HepG2 (cell line): ENCODE measurements around the gene HIVEP2. TPM values are rescaled to one million over a fixed set of nuclear protein-coding genes. Genes with fewer than 3 reads are reported as not detected.

Experiments
- KDM5B ChIP-seq: sonication (generic); formaldehyde crosslinking; IDR thresholded peaks from 2 replicates; pipeline ENCODE4 v1.4.0; 2020; ENCODE audit warnings: missing genetic modification reagents, mild to moderate bottlenecking, borderline replicate concordance
- MTA1 ChIP-seq: sonication (generic); formaldehyde crosslinking; IDR thresholded peaks from 2 replicates; pipeline ENCODE4 v1.4.0; 2020; ENCODE audit warnings: missing genetic modification reagents, mild to moderate bottlenecking, borderline replicate concordance
- REL ChIP-seq: sonication (generic); formaldehyde crosslinking; conservative IDR thresholded peaks from 2 replicates; pipeline ENCODE4 v1.8.0; 2022; ENCODE audit warnings: mild to moderate bottlenecking, missing genetic modification reagents, moderate library complexity
- SOX13 ChIP-seq, 3 experiments: fragments of 450-650 bp in 1 of 3; sonication (generic) in 1 of 3; formaldehyde crosslinking in 1 of 3; IDR thresholded peaks in 2 of 3; conservative IDR thresholded peaks in 1 of 3; 2 replicates each; pipeline versions ENCODE4 v1.5.0 to v1.6.1; 2016 to 2020; ENCODE audit warnings: antibody characterized with exemption in 1 of 3, mild to moderate bottlenecking in 1 of 3, missing compliant biosample characterization in 1 of 3, missing genetic modification reagents in 1 of 3, moderate library complexity in 1 of 3
- ZNF274 ChIP-seq: sonication (generic); formaldehyde crosslinking; IDR thresholded peaks from 2 replicates; pipeline ENCODE4 v1.5.1; 2020; ENCODE audit warnings: mild to moderate bottlenecking, missing genetic modification reagents
- ZNF33B ChIP-seq: sonication (generic); formaldehyde crosslinking; IDR thresholded peaks from 2 replicates; pipeline ENCODE4 v1.5.1; 2020; ENCODE audit warnings: mild to moderate bottlenecking, missing genetic modification reagents
- ZNF652 ChIP-seq: IDR thresholded peaks from 2 replicates; pipeline ENCODE4 v1.6.1; 2016; ENCODE audit warnings: low read depth, borderline replicate concordance
- polyA plus RNA-seq, 8 experiments: library from polyadenylated mRNA; depleted of rRNA in 3 of 8; stranded (reverse) in 7 of 8; unstranded in 1 of 8; fragments of >200 nt; fragmentation: Illumina TruSeq in 4 of 8; extraction: Trizol in 4 of 8; gene quantifications; 2 replicates each; pipeline versions ENCODE4 v1.2.1 to v1.2.3, GENCODE V29; 2011 to 2016; ENCODE audit warnings: low read depth in 4 of 8, missing spikeins in 1 of 8, mixed read lengths in 1 of 8; ENCODE audit not compliant: insufficient read depth in 1 of 8
- total RNA-seq, 5 experiments: library from RNA; depleted of rRNA; stranded (reverse); fragments of >200 nt; fragmentation: Illumina TruSeq; extraction: Trizol; gene quantifications; 2 replicates each; pipeline ENCODE4 v1.2.3, GENCODE V29; 2016; ENCODE audit warnings: low read depth in 1 of 5
- TF ChIP-seq, protein P1 (sequence below): sonication (generic); formaldehyde crosslinking; IDR thresholded peaks from 2 replicates; pipeline ENCODE4 v1.4.0; 2020; ENCODE audit warnings: missing genetic modification reagents
- TF ChIP-seq, protein P2 (sequence below): IDR thresholded peaks from 2 replicates; pipeline ENCODE4 v1.6.1; 2012; ENCODE audit warnings: inconsistent platforms
- TF ChIP-seq, protein P3 (sequence below): sonication (generic); formaldehyde crosslinking; IDR thresholded peaks from 2 replicates; pipeline ENCODE4 v1.4.0; 2020; ENCODE audit warnings: missing genetic modification reagents
- TF ChIP-seq, protein P4 (sequence below): sonication (generic); formaldehyde crosslinking; IDR thresholded peaks from 2 replicates; pipeline ENCODE4 v1.4.0; 2020; ENCODE audit warnings: missing genetic modification reagents, borderline replicate concordance
- TF ChIP-seq, protein P5 (sequence below): sonication (generic); formaldehyde crosslinking; IDR thresholded peaks from 2 replicates; pipeline ENCODE4 v1.5.1; 2020; ENCODE audit warnings: mild to moderate bottlenecking, moderate library complexity, missing genetic modification reagents

The HIVEP2 gene
- total and polyA plus RNA-seq, 2 of the 13 experiments (the other 11 are each of a cell fraction or from before 2014, with no cell fraction given), result 3.4 to 12.9 TPM

DNA sequence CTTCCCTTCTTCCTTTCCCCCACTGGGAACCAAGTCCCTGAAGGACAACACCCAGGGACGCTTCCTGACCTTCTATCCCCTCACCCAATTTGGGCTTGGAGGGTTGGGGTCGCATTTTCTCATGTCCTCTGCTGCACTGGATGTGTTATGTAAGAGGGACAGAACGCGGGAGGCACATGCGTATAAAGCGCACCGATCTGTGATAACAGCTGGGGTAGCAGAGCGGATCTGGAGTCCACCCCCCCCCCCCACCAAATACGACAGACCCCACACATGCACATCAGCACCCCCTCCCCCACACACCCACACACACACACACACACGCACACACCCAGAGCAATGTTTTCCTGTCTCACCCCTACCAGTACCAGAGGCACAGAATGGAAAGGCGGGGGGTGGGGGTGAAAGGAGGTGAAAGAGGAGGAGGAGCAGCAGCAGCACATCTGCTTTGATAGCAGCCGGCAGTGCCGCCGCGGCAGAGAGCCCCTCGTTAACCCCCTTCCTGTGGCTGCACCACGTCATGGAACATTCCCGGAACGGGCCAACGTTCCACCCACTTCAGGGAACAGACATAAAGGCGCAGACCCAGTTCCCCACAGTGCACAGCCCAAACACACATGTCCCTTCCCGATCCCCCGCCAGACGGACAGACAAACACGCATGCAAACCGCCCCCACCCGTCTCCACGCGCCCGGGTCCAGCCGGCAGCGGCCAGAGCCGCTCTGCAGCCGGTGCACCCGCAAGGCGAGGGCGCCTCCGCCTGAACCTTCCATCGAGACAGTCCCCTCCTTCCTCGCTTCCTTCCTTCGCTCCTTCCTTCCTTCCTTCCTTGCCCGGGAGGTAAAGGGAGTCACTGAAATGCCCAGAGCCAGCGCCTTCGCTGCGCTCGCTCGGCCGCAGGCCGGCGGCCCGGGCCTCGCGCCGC lies 590 bp downstream of the HIVEP2 start (continued):
- peak; percentile 75; the same call in 1 of the 2 replicates for TF ChIP-seq MTA1 (CRISPR knock-in tag)
- no peak for TF ChIP-seq SOX13 (IDR thresholded peaks at IDR 0.05)
- TF ChIP-seq SOX13 (CRISPR knock-in tag; conservative IDR thresholded peaks at IDR 0.05 in 1 of 2, IDR thresholded peaks at IDR 0.05 in 1 of 2), result peak; percentile 42 to 97; a peak in 2 of 4 replicates
- TF ChIP-seq, protein P1, sequence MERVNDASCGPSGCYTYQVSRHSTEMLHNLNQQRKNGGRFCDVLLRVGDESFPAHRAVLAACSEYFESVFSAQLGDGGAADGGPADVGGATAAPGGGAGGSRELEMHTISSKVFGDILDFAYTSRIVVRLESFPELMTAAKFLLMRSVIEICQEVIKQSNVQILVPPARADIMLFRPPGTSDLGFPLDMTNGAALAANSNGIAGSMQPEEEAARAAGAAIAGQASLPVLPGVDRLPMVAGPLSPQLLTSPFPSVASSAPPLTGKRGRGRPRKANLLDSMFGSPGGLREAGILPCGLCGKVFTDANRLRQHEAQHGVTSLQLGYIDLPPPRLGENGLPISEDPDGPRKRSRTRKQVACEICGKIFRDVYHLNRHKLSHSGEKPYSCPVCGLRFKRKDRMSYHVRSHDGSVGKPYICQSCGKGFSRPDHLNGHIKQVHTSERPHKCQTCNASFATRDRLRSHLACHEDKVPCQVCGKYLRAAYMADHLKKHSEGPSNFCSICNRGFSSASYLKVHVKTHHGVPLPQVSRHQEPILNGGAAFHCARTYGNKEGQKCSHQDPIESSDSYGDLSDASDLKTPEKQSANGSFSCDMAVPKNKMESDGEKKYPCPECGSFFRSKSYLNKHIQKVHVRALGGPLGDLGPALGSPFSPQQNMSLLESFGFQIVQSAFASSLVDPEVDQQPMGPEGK (CRISPR knock-in tag), result peak; percentile 72
- TF ChIP-seq ZNF33B (CRISPR knock-in tag), result no peak
- TF ChIP-seq, protein P2, sequence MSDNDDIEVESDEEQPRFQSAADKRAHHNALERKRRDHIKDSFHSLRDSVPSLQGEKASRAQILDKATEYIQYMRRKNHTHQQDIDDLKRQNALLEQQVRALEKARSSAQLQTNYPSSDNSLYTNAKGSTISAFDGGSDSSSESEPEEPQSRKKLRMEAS, result peak; percentile 35; the same call in 1 of the 2 replicates
- TF ChIP-seq, protein P3, sequence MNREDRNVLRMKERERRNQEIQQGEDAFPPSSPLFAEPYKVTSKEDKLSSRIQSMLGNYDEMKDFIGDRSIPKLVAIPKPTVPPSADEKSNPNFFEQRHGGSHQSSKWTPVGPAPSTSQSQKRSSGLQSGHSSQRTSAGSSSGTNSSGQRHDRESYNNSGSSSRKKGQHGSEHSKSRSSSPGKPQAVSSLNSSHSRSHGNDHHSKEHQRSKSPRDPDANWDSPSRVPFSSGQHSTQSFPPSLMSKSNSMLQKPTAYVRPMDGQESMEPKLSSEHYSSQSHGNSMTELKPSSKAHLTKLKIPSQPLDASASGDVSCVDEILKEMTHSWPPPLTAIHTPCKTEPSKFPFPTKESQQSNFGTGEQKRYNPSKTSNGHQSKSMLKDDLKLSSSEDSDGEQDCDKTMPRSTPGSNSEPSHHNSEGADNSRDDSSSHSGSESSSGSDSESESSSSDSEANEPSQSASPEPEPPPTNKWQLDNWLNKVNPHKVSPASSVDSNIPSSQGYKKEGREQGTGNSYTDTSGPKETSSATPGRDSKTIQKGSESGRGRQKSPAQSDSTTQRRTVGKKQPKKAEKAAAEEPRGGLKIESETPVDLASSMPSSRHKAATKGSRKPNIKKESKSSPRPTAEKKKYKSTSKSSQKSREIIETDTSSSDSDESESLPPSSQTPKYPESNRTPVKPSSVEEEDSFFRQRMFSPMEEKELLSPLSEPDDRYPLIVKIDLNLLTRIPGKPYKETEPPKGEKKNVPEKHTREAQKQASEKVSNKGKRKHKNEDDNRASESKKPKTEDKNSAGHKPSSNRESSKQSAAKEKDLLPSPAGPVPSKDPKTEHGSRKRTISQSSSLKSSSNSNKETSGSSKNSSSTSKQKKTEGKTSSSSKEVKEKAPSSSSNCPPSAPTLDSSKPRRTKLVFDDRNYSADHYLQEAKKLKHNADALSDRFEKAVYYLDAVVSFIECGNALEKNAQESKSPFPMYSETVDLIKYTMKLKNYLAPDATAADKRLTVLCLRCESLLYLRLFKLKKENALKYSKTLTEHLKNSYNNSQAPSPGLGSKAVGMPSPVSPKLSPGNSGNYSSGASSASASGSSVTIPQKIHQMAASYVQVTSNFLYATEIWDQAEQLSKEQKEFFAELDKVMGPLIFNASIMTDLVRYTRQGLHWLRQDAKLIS (CRISPR knock-in tag), result no peak
- TF ChIP-seq, protein P4, sequence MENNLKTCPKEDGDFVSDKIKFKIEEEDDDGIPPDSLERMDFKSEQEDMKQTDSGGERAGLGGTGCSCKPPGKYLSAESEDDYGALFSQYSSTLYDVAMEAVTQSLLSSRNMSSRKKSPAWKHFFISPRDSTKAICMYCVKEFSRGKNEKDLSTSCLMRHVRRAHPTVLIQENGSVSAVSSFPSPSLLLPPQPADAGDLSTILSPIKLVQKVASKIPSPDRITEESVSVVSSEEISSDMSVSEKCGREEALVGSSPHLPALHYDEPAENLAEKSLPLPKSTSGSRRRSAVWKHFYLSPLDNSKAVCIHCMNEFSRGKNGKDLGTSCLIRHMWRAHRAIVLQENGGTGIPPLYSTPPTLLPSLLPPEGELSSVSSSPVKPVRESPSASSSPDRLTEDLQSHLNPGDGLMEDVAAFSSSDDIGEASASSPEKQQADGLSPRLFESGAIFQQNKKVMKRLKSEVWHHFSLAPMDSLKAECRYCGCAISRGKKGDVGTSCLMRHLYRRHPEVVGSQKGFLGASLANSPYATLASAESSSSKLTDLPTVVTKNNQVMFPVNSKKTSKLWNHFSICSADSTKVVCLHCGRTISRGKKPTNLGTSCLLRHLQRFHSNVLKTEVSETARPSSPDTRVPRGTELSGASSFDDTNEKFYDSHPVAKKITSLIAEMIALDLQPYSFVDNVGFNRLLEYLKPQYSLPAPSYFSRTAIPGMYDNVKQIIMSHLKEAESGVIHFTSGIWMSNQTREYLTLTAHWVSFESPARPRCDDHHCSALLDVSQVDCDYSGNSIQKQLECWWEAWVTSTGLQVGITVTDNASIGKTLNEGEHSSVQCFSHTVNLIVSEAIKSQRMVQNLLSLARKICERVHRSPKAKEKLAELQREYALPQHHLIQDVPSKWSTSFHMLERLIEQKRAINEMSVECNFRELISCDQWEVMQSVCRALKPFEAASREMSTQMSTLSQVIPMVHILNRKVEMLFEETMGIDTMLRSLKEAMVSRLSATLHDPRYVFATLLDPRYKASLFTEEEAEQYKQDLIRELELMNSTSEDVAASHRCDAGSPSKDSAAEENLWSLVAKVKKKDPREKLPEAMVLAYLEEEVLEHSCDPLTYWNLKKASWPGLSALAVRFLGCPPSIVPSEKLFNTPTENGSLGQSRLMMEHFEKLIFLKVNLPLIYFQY (CRISPR knock-in tag), result no peak; the same call in 1 of the 2 replicates
- peak; percentile 79 for TF ChIP-seq KDM5B (CRISPR knock-in tag)
- 0 out of 2 replicates have a peak, but pooled peaks have one; percentile 20 for TF ChIP-seq ZNF274 (CRISPR knock-in tag)
- 0 out of 2 replicates have a peak, but pooled peaks have one; percentile 33 for TF ChIP-seq REL
- no peak for TF ChIP-seq ZNF652 (CRISPR knock-in tag)
- TF ChIP-seq, protein P5, sequence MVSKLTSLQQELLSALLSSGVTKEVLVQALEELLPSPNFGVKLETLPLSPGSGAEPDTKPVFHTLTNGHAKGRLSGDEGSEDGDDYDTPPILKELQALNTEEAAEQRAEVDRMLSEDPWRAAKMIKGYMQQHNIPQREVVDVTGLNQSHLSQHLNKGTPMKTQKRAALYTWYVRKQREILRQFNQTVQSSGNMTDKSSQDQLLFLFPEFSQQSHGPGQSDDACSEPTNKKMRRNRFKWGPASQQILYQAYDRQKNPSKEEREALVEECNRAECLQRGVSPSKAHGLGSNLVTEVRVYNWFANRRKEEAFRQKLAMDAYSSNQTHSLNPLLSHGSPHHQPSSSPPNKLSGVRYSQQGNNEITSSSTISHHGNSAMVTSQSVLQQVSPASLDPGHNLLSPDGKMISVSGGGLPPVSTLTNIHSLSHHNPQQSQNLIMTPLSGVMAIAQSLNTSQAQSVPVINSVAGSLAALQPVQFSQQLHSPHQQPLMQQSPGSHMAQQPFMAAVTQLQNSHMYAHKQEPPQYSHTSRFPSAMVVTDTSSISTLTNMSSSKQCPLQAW, result peak; percentile 62; the same call in 1 of the 2 replicates
